ENCODE results near the gene FAM110C. TPM values are rescaled to one million over a fixed set of nuclear protein-coding genes. Genes with fewer than 3 reads are reported as not detected.

The FAM110C gene
- total RNA-seq, 2 donors from 2014 or later = 7.3 to 17.7 TPM

DNA sequence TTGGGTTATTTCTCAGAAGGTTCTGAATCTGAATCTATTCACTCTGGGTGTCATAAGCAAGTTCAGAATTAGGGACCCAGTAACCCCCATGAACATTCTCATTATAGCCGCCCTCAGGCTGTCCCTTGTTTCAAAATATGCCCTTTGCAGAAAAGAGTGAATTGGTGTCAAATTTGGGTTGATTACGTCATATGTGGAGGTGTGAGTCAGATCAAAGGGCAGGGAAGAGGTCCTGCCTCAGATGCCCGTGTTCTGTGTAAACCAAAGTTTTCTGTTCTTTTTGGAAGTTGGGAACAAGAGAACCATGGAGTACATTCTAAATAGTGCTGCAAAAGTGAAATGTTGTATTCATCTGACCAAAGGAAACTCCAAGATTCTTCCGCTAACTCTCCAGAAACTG is 5.8 kb downstream of the FAM110C start:
- no peaks in the 10 kb centered on the region for H3K9me3 ChIP-seq
- WGBS = 57% methylated on average over 4 of the region's 4 CpGs
- H3K36me3 ChIP-seq = no peaks in the 10 kb centered on the region
- H3K4me3 ChIP-seq = no peak overlapping the region
- DNase-seq (ENCODE audit: low spot score) = no peak
- TF ChIP-seq, protein P1, sequence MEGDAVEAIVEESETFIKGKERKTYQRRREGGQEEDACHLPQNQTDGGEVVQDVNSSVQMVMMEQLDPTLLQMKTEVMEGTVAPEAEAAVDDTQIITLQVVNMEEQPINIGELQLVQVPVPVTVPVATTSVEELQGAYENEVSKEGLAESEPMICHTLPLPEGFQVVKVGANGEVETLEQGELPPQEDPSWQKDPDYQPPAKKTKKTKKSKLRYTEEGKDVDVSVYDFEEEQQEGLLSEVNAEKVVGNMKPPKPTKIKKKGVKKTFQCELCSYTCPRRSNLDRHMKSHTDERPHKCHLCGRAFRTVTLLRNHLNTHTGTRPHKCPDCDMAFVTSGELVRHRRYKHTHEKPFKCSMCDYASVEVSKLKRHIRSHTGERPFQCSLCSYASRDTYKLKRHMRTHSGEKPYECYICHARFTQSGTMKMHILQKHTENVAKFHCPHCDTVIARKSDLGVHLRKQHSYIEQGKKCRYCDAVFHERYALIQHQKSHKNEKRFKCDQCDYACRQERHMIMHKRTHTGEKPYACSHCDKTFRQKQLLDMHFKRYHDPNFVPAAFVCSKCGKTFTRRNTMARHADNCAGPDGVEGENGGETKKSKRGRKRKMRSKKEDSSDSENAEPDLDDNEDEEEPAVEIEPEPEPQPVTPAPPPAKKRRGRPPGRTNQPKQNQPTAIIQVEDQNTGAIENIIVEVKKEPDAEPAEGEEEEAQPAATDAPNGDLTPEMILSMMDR (IDR thresholded peaks at IDR 0.05) = no peak
- no peak for TF ChIP-seq POLR2AphosphoS5 (IDR thresholded peaks at IDR 0.05)
- H3K27me3 ChIP-seq (replicated peaks; ENCODE audit: insufficient read depth) = no peaks in the 10 kb centered on the region
- intact Hi-C loops (cut with DNase I) = no loop called here
- H3K4me1 ChIP-seq (replicated peaks) = no peaks in the 10 kb centered on the region
- H3K27ac ChIP-seq = no peak overlapping the region

DNA sequence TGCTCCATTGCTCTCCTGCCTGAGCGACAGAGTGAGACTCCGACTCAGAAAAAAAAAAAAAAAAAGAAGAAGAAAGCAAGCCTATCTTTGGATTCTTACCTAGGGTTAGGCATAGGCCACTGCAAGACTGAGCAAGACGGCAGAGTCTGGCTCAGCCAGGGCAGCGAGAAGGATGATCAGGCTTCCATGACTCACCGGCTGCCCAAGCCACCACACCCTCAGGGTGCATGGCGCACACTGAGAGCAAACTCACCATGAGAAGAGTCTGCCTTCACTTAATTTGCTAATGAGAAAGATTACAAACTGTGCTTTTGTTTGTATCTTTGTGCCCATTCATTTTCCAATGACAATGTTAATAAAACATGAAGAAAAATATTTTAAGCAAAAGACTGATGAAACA is 8.2 kb downstream of the FAM110C start:
- H3K27ac ChIP-seq = no peak overlapping the region
- DNase-seq (ENCODE audit: low spot score) = no peak
- 91% methylated on average over 6 of the region's 6 CpGs for WGBS

DNA sequence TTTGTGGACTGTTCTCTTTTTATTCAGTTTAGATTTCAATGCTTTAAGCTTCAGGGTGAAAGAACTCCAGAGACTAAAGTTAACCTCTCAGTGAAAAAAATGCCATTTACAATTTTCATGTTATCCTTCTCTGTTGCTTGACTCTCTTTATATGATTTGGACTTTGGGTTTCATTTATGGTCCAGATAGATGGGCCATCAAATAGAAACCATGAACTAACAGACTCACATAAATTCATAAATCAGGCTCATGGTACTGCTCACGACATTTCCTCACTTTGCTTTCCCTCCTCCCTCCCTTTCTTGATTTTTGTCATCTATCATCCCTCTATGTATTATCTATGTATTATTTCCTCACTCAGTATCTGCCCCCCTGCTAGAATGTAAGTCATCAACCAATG is 10.0 kb downstream of the FAM110C start:
- no peak for TF ChIP-seq POLR2A (IDR thresholded peaks at IDR 0.05)
- no peak for TF ChIP-seq POLR2AphosphoS5 (IDR thresholded peaks at IDR 0.05)
- TF ChIP-seq, protein P1 (IDR thresholded peaks at IDR 0.05) = no peak
- intact Hi-C loops (cut with DNase I) = no loop called here
- Histone ChIP-seq H3K36me3 (no peaks in the 10 kb centered on the region), H3K27me3 (replicated peaks; ENCODE audit: insufficient read depth) (no peaks in the 10 kb centered on the region), H3K4me3 (no peak overlapping the region), H3K4me1 (replicated peaks) (no peaks in the 10 kb centered on the region), H3K27ac (no peak overlapping the region), H3K9me3 (no peaks in the 10 kb centered on the region)
- DNase-seq (ENCODE audit: low spot score) = no peak
- WGBS = 100% methylated on average over 1 of the region's 1 CpG

More for the DNA sequence above, 8.2 kb downstream of the FAM110C start:
- intact Hi-C loops (cut with DNase I) = no loop called here
- no peaks in the 10 kb centered on the region for H3K4me1 ChIP-seq (replicated peaks)
- H3K27me3 ChIP-seq (replicated peaks; ENCODE audit: insufficient read depth) = no peaks in the 10 kb centered on the region
- H3K36me3 ChIP-seq = no peaks in the 10 kb centered on the region
- H3K9me3 ChIP-seq = no peaks in the 10 kb centered on the region
- TF ChIP-seq POLR2AphosphoS5 (IDR thresholded peaks at IDR 0.05) = no peak
- TF ChIP-seq, protein P1 (IDR thresholded peaks at IDR 0.05) = no peak
- no peak for TF ChIP-seq POLR2A (IDR thresholded peaks at IDR 0.05)
- no peak overlapping the region for H3K4me3 ChIP-seq

DNA sequence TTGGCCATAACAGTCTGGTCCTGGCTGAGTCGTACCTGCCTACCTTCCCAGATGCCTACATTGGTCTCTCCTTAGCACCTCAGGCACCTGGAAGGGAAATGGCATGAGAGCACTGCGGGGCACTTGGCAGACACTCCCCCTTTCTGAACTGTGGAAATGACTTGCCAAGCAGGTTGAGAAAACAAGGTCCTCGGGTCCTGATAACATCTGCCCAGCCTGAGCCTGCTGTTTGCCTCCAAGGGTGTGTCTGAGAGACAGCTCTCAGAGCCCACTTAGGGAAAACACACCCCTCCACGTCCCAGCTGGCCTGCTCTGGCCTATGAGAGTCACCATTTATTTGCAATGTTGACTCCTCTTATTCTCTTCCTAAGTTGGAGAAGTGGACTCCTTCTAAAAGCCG is 10.5 kb downstream of the FAM110C start:
- H3K4me1 ChIP-seq (replicated peaks) = no peaks in the 10 kb centered on the region
- peak; percentile 71 for DNase-seq (ENCODE audit: low spot score)
- no peaks in the 10 kb centered on the region for H3K36me3 ChIP-seq
- no peaks in the 10 kb centered on the region for H3K27me3 ChIP-seq (replicated peaks; ENCODE audit: insufficient read depth)
- no peak overlapping the region for H3K27ac ChIP-seq
- H3K4me3 ChIP-seq = no peak overlapping the region
- H3K9me3 ChIP-seq = no peaks in the 10 kb centered on the region
- intact Hi-C loops (cut with DNase I) = no loop called here
- TF ChIP-seq POLR2AphosphoS5 (IDR thresholded peaks at IDR 0.05) = peak; percentile 53
- TF ChIP-seq, protein P1 (IDR thresholded peaks at IDR 0.05) = no peak
- no peak for TF ChIP-seq POLR2A (IDR thresholded peaks at IDR 0.05)
- 25% methylated on average over 5 of the region's 5 CpGs for WGBS

DNA sequence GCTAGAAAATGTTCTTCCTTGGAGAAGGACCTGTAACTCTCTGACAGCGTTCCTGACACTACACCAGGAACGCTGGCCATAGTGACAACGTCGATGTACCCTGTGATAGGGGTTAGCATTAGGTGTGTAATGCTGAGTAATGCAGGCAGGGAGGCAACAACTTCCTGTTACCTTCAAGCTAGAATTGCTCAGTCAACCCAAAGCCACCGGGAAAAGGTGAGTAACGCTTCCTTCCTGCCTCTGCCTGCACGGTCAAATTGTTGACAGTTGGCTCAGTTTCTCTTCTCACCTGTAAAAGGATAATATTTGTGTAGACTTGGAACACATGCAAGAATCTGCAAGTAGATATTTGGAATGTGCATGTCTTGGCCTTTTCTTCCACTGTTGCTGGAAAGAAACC is 12.7 kb downstream of the FAM110C start:
- no peak overlapping the region for H3K27ac ChIP-seq
- intact Hi-C loops (cut with DNase I) = no loop called here
- TF ChIP-seq POLR2A (IDR thresholded peaks at IDR 0.05) = no peak
- TF ChIP-seq, protein P1 (IDR thresholded peaks at IDR 0.05) = peak in 1 of 4 experiments; percentile 22
- peak; percentile 87 for TF ChIP-seq POLR2AphosphoS5 (IDR thresholded peaks at IDR 0.05)

More for the DNA sequence above, 12.7 kb downstream of the FAM110C start:
- no peaks in the 10 kb centered on the region for H3K36me3 ChIP-seq
- peak; percentile 76 for DNase-seq (ENCODE audit: low spot score)
- H3K9me3 ChIP-seq = no peaks in the 10 kb centered on the region
- no peak overlapping the region for H3K4me3 ChIP-seq
- no peaks in the 10 kb centered on the region for H3K4me1 ChIP-seq (replicated peaks)
- no peaks in the 10 kb centered on the region for H3K27me3 ChIP-seq (replicated peaks; ENCODE audit: insufficient read depth)
- 32% methylated on average over 7 of the region's 7 CpGs for WGBS
